Ovary (tissue), 9 donors: ENCODE data around the gene USH1G. TPM values are rescaled to one million over a fixed set of nuclear protein-coding genes. Genes with fewer than 3 reads are reported as not detected.

Source experiments
- DNase-seq, 5 donors: peaks; one replicate each; pipeline ENCODE4 v3.0.0-alpha.2; 2019 to 2020
- H3K27ac ChIP-seq, 2 donors: fragments of 200-600 bp; one replicate each; pipeline versions ENCODE4 v1.5.1 to v1.8.0; 2019 to 2022
- H3K27me3 ChIP-seq: fragments of 200-600 bp; one replicate; pipeline ENCODE4 v1.8.0; 2022
- H3K36me3 ChIP-seq: fragments of 200-600 bp; sonication (generic); one replicate; pipeline ENCODE4 v1.5.1; 2019
- H3K4me1 ChIP-seq: one replicate; pipeline ENCODE4 v1.8.1; 2013; ENCODE audit warnings: mild to moderate bottlenecking, moderate library complexity; ENCODE audit not compliant: insufficient read depth
- H3K4me3 ChIP-seq: fragments of 200-600 bp; sonication (generic); one replicate; pipeline ENCODE4 v1.5.1; 2017
- H3K9me3 ChIP-seq, 2 donors: fragments of 200-600 bp in 1 of 2; sonication (generic) in 1 of 2; one replicate each; pipeline versions ENCODE4 v1.5.1 to v1.8.1; 2013 to 2019; ENCODE audit warnings: mild to moderate bottlenecking in 1 of 2, moderate library complexity in 1 of 2
- CTCF ChIP-seq, 3 donors: fragments of 450-650 bp in 2 of 3; fragments of 200-600 bp in 1 of 3; IDR thresholded peaks; one replicate each; pipeline versions ENCODE4 v1.5.1 to v1.8.0; 2016 to 2022; ENCODE audit warnings: antibody characterized with exemption in 3 of 3, mild to moderate bottlenecking in 1 of 3
- EP300 ChIP-seq: sonication (generic); formaldehyde crosslinking; IDR thresholded peaks from one replicate; pipeline ENCODE4 v1.6.1; 2017; ENCODE audit warnings: antibody characterized with exemption
- POLR2A ChIP-seq: fragments of 450-650 bp; IDR thresholded peaks from one replicate; pipeline ENCODE4 v1.6.1; 2017; ENCODE audit warnings: antibody characterized with exemption, mild to moderate bottlenecking, moderate library complexity
- WGBS, 3 donors: extraction: QIAGEN DNeasy Blood & Tissue Kit in 1 of 3; methylation state at CpG; one replicate each; pipeline versions ENCODE4 v1.1.5 to v1.1.7; 2013 to 2017; 5-methylcytosine and 5-hydroxymethylcytosine counted together
- intact Hi-C, 4 donors: fragments of 100-400 bp; cut with DNase I; formaldehyde crosslinking; loops; one replicate each; pipeline versions ENCODE4 v1.11.0 to v1.15.1; 2022 to 2023
- polyA plus RNA-seq, 2 donors: library from polyadenylated mRNA; stranded (reverse); fragments of 200-250 nt in 1 of 2; fragments of 350-450 nt in 1 of 2; fragmentation: Illumina TruSeq in 1 of 2; extraction: RNeasy Lipid Tissue Mini Kit (QIAGEN cat#74804) in 1 of 2; gene quantifications; one replicate each; pipeline ENCODE4 v1.2.3, GENCODE V29; 2013 to 2014
- total RNA-seq, 7 donors: library from RNA; depleted of rRNA in 2 of 7; stranded (reverse); fragments of >200 nt in 2 of 7; fragmentation: NEBNext Ultra II Directional in 3 of 7; extraction: Animal tissue kit (Norgen Biotek cat#: 25700) in 3 of 7; gene quantifications; one replicate each; pipeline versions ENCODE4 v1.1.0 to v1.2.4, GENCODE V29; 2016 to 2023
- donor health status: DM: no; HTN: no; CAD: no; lungs with moderate emphysema.
- donor health status: DM: no; HTN: no; CAD: no.
- donor health status: Bipolar disorder and iron deficiency.
- donor health status: DM: yes; HTN: yes; CAD: no.
- donor health status: DM: no; HTN: no; CAD: no.
- donor health status: DM: yes; HTN: yes; CAD: no.

The USH1G gene
- total and polyA plus RNA-seq, 9 donors = 0.08 to 1.4 (median 0.61) TPM

DNA sequence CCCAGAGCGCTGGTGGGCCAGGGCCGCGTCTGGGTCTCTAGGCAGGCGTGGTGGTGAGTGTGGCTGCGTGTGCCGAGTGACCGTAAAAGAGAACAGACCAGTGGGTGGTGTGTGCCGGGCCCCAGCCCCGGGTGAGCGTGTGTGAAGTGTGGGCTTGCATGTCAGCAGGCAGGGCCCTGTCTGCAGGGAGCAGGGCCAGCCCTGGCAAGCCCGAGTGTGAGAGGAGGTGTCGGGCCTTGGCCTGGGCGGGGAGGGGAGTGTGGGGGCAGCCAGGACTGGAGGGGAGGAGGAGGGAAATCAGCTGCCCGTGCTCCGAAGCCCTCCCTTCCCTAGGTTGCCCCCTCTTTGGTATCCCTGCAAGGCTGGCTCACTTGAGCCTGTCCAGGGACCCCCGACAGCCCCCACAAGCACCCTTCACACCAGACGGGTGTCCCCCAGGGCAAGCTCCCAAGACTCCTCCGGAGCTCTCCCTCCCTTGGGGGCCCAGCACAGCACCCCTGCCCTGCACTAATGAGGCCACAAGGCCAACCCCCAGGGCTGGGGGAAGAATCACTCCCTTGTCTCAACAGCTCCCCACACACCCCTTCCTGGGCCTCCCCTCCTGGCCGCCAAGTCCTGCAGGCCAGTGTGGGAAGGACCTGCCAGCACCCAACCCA is 1.9 kb downstream of the USH1G start:
- peaks cover 6% of the 10 kb centered on the region for H3K4me1 ChIP-seq
- intact Hi-C loops = no loop called here

DNA sequence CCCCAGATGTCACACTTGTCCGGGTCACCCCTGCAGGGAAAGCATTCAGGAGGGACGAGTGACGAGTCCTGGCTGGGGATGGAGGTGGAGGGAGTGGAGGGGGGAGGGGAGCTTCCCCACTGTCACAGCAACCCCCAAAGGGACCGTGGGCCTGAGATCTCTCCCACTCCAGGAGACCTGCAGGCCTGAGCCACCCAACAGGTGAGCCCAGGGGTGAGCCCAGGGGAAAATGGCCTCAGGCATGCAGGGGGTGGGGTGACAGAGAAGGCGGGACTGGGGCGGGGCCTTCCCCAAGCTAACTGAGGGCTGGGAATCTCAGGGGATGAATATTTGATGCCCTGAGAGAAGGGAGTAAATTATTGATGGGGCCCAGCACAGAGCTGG is 2.4 kb downstream of the USH1G start:
- no peak for TF ChIP-seq POLR2A
- TF ChIP-seq EP300 = no peak
- no peak for TF ChIP-seq CTCF (IDR thresholded peaks at IDR 0.05)
- H3K36me3 ChIP-seq = no peaks in the 10 kb centered on the region
- no peak overlapping the region for H3K4me3 ChIP-seq
- H3K9me3 ChIP-seq = no peaks in the 10 kb centered on the region
- intact Hi-C loops = no loop called here
- H3K4me1 ChIP-seq = peaks cover 6% of the 10 kb centered on the region
- no peak overlapping the region for H3K27ac ChIP-seq
- DNase-seq = no peak
- WGBS, 3 donors = 72 to 76% (median 74%) methylated on average over 6 of the region's 6 CpGs
- peaks cover 2% of the 10 kb centered on the region for H3K27me3 ChIP-seq

More for the DNA sequence above, 1.9 kb downstream of the USH1G start:
- WGBS, 3 donors = 27 to 36% (median 33%) methylated on average over 18 to 19 of the region's 19 CpGs
- H3K27me3 ChIP-seq = peaks cover 4% of the 10 kb centered on the region
- H3K9me3 ChIP-seq = no peaks in the 10 kb centered on the region
- TF ChIP-seq EP300 (no peak), CTCF (IDR thresholded peaks at IDR 0.05) (no peak), POLR2A (no peak)
- no peak overlapping the region for H3K27ac ChIP-seq
- no peak overlapping the region for H3K4me3 ChIP-seq
- no peaks in the 10 kb centered on the region for H3K36me3 ChIP-seq
- peak in 3 of 5 donors; percentile 46 to 70 (median 59) for DNase-seq

DNA sequence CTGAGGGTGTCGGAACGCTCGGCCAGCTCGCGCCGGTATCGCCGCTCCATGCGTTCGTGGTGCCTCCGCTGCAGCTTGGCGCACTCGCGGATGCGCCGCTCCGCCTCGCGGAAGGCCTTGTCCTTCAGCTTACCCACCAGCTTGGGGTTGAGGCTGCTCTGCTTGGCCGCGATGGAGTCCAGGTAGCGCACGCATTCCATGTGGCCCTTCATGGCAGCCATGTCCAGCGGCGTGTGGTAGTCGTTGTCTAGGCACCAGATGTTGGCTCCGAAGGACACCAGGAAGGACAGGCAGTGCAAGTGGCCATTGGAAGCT is 2.8 kb downstream of the USH1G start:
- no peak for TF ChIP-seq EP300
- no peak for TF ChIP-seq CTCF (IDR thresholded peaks at IDR 0.05)
- no peak for TF ChIP-seq POLR2A
- intact Hi-C loops = no loop called here
- no peaks in the 10 kb centered on the region for H3K9me3 ChIP-seq
- no peak overlapping the region for H3K27ac ChIP-seq
- no peaks in the 10 kb centered on the region for H3K36me3 ChIP-seq
- no peak overlapping the region for H3K4me3 ChIP-seq
- H3K4me1 ChIP-seq = peaks cover 6% of the 10 kb centered on the region
- no peak for DNase-seq
- WGBS, 3 donors = 90 to 94% (median 92%) methylated on average over 27 of the region's 27 CpGs
- H3K27me3 ChIP-seq = no peaks in the 10 kb centered on the region

- 78 to 85% (median 84%) methylated on average over 44 to 67 of the region's 67 CpGs for WGBS, 3 donors
- no peaks in the 10 kb centered on the region for H3K36me3 ChIP-seq
- H3K27me3 ChIP-seq = no peaks in the 10 kb centered on the region
- H3K9me3 ChIP-seq = no peaks in the 10 kb centered on the region
- intact Hi-C loops = no loop called here
- no peak overlapping the region for H3K4me3 ChIP-seq
- TF ChIP-seq POLR2A (no peak), EP300 (no peak), CTCF (IDR thresholded peaks at IDR 0.05) (no peak)
- H3K4me1 ChIP-seq = peaks cover 6% of the 10 kb centered on the region
- no peak for DNase-seq
- H3K27ac ChIP-seq = no peak overlapping the region
Observed at GRCh38 chr17:74919440-74920305, 3.4 kb downstream of the USH1G start.
